HepG2 (cell line): ENCODE measurements around the gene FANCF. TPM values are rescaled to one million over a fixed set of nuclear protein-coding genes. Genes with fewer than 3 reads are reported as not detected.
A peak's percentile ranks its signal among the peaks of the same experiment; 100 is the strongest.

Experiments
- AGO1 ChIP-seq: fragments of 200-400 bp; formaldehyde crosslinking; IDR thresholded peaks from 2 replicates; pipeline ENCODE4 v1.6.1; 2017; ENCODE audit warnings: mild to moderate bottlenecking, low read depth, low read length, moderate library complexity; ENCODE audit not compliant: poor library complexity, severe bottlenecking
- ASH2L ChIP-seq: fragments of 300-600, 200-600 bp; sonication (generic); IDR thresholded peaks from 2 replicates; pipeline ENCODE4 v1.7.0; 2017; ENCODE audit warnings: low read depth, mild to moderate bottlenecking, moderate library complexity, mixed read lengths, low read length; ENCODE audit not compliant: insufficient read length
- DMAP1 ChIP-seq: IDR thresholded peaks from 2 replicates; pipeline ENCODE4 v1.6.1; 2016
- HDAC2 ChIP-seq: sonication (generic); formaldehyde crosslinking; IDR thresholded peaks from 2 replicates; pipeline ENCODE4 v1.4.0; 2020; ENCODE audit warnings: missing genetic modification reagents
- JARID2 ChIP-seq: sonication (generic); formaldehyde crosslinking; IDR thresholded peaks from 2 replicates; pipeline ENCODE4 v1.8.1; 2023; ENCODE audit warnings: missing genetic modification reagents, inconsistent platforms; ENCODE audit not compliant: insufficient replicate concordance
- KLF6 ChIP-seq: IDR thresholded peaks from 2 replicates; pipeline ENCODE4 v1.8.0; 2016; ENCODE audit warnings: missing biosample characterization, missing genetic modification reagents
- NFE2L1 ChIP-seq: sonication (generic); formaldehyde crosslinking; IDR thresholded peaks from 2 replicates; pipeline ENCODE4 v1.4.0; 2020; ENCODE audit warnings: missing genetic modification reagents, mild to moderate bottlenecking, borderline replicate concordance
- SAP130 ChIP-seq: IDR thresholded peaks from 2 replicates; pipeline ENCODE4 v1.6.1; 2016; ENCODE audit warnings: low read depth
- SNRNP70 ChIP-seq: fragments of 200-400 bp; formaldehyde crosslinking; IDR thresholded peaks from 2 replicates; pipeline ENCODE4 v1.6.1; 2017; ENCODE audit warnings: mild to moderate bottlenecking, low read depth, low read length, moderate library complexity
- SP2 ChIP-seq: sonication (generic); formaldehyde crosslinking; IDR thresholded peaks from 2 replicates; pipeline ENCODE4 v1.5.1; 2020; ENCODE audit warnings: mild to moderate bottlenecking, missing genetic modification reagents
- ZFP41 ChIP-seq: sonication (generic); formaldehyde crosslinking; IDR thresholded peaks from 2 replicates; pipeline ENCODE4 v1.4.0; 2020; ENCODE audit warnings: mild to moderate bottlenecking, missing genetic modification reagents, borderline replicate concordance
- ZFX ChIP-seq: sonication (generic); formaldehyde crosslinking; IDR thresholded peaks from 2 replicates; pipeline ENCODE4 v1.4.0; 2020; ENCODE audit warnings: mild to moderate bottlenecking, low read depth, missing genetic modification reagents, moderate library complexity
- ZNF703 ChIP-seq: sonication (generic); formaldehyde crosslinking; IDR thresholded peaks from 2 replicates; pipeline ENCODE4 v1.5.1; 2020; ENCODE audit warnings: missing genetic modification reagents, mild to moderate bottlenecking, moderate library complexity, borderline replicate concordance
- polyA plus RNA-seq, 8 experiments: library from polyadenylated mRNA; depleted of rRNA in 3 of 8; stranded (reverse) in 7 of 8; unstranded in 1 of 8; fragments of >200 nt; fragmentation: Illumina TruSeq in 4 of 8; extraction: Trizol in 4 of 8; gene quantifications; 2 replicates each; pipeline versions ENCODE4 v1.2.1 to v1.2.3, GENCODE V29; 2011 to 2016; ENCODE audit warnings: low read depth in 4 of 8, missing spikeins in 1 of 8, mixed read lengths in 1 of 8; ENCODE audit not compliant: insufficient read depth in 1 of 8
- total RNA-seq, 5 experiments: library from RNA; depleted of rRNA; stranded (reverse); fragments of >200 nt; fragmentation: Illumina TruSeq; extraction: Trizol; gene quantifications; 2 replicates each; pipeline ENCODE4 v1.2.3, GENCODE V29; 2016; ENCODE audit warnings: low read depth in 1 of 5
- TF ChIP-seq, protein P1 (sequence below): sonication (generic); formaldehyde crosslinking; IDR thresholded peaks from 2 replicates; pipeline ENCODE4 v1.5.0; 2020; ENCODE audit warnings: mild to moderate bottlenecking, missing genetic modification reagents, borderline replicate concordance
- TF ChIP-seq, protein P2 (sequence below): sonication (generic); formaldehyde crosslinking; conservative IDR thresholded peaks from 2 replicates; pipeline ENCODE4 v1.8.1; 2023; ENCODE audit warnings: missing genetic modification reagents
- TF ChIP-seq, protein P3 (sequence below): sonication (generic); formaldehyde crosslinking; IDR thresholded peaks from 2 replicates; pipeline ENCODE4 v1.8.1; 2023; ENCODE audit warnings: mild to moderate bottlenecking, inconsistent platforms, moderate library complexity, missing genetic modification reagents, borderline replicate concordance

Gene FANCF
- total and polyA plus RNA-seq, 2 of the 13 experiments (the other 11 are each of a cell fraction or from before 2014, with no cell fraction given), result 2.5 to 9.7 TPM

DNA sequence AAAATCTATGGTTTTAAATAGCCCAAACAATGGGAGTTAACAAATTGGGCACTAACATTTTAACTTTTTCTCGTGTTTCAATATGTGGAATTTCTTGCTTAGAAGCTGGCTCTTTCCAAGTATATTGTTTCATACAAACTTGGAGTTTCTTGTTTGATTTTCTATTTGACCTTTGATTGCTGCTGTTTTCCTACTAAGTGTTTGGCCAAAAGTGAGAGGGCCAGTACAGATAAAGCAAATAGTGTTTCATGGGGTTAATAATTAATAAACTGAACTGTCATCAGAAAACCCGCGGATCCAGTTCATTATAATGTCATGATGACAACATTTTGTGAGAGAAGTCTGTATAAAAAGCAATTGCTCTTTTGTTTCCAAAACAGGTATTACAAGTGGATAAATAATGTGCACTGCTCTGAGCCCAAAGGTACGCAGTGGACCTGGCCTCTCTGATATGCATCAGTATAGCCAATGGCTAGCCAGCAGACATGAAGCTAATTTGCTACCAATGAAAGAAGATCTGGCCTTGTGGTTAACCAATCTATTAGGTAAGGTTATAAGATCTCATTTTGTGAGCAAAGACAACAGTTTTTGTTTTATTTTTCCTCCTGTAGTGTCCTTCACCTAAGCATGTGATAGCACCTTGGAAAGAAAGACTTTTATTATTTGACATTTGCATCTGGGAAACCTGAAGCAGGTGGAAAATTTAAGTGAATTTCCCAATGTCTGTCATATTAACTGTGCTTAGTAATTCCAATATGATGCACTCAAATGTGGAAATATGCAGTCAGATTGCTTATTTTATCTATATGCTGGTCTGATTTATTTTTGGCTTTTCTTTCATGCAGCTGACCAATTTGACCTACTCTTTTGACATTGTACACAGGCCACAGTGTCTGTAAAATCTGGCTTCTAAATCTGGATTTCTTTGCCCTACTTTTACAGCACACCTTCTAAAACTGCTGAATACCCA, 49.1 kb upstream of the FANCF start (continued):
- no peak for TF ChIP-seq ZNF703
- TF ChIP-seq ZFP41 (CRISPR knock-in tag), result no peak
- TF ChIP-seq SAP130 (CRISPR knock-in tag), result 0 out of 2 replicates have a peak, but pooled peaks have one; percentile 16
- peak; percentile 28; the same call in 1 of the 2 replicates for TF ChIP-seq ZFX
- no peak for TF ChIP-seq KLF6 (CRISPR knock-in tag)
- no peak; the same call in 1 of the 2 replicates for TF ChIP-seq HDAC2
- TF ChIP-seq, protein P1, sequence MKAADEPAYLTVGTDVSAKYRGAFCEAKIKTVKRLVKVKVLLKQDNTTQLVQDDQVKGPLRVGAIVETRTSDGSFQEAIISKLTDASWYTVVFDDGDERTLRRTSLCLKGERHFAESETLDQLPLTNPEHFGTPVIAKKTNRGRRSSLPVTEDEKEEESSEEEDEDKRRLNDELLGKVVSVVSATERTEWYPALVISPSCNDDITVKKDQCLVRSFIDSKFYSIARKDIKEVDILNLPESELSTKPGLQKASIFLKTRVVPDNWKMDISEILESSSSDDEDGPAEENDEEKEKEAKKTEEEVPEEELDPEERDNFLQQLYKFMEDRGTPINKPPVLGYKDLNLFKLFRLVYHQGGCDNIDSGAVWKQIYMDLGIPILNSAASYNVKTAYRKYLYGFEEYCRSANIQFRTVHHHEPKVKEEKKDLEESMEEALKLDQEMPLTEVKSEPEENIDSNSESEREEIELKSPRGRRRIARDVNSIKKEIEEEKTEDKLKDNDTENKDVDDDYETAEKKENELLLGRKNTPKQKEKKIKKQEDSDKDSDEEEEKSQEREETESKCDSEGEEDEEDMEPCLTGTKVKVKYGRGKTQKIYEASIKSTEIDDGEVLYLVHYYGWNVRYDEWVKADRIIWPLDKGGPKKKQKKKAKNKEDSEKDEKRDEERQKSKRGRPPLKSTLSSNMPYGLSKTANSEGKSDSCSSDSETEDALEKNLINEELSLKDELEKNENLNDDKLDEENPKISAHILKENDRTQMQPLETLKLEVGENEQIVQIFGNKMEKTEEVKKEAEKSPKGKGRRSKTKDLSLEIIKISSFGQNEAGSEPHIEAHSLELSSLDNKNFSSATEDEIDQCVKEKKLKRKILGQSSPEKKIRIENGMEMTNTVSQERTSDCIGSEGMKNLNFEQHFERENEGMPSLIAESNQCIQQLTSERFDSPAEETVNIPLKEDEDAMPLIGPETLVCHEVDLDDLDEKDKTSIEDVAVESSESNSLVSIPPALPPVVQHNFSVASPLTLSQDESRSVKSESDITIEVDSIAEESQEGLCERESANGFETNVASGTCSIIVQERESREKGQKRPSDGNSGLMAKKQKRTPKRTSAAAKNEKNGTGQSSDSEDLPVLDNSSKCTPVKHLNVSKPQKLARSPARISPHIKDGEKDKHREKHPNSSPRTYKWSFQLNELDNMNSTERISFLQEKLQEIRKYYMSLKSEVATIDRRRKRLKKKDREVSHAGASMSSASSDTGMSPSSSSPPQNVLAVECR, result no peak; the same call in 1 of the 2 replicates
- TF ChIP-seq NFE2L1, result no peak
- no peak for TF ChIP-seq SNRNP70
- TF ChIP-seq DMAP1, result 0 out of 2 replicates have a peak, but pooled peaks have one; percentile 38
- peak; percentile 94 for TF ChIP-seq ASH2L
- TF ChIP-seq, protein P2, sequence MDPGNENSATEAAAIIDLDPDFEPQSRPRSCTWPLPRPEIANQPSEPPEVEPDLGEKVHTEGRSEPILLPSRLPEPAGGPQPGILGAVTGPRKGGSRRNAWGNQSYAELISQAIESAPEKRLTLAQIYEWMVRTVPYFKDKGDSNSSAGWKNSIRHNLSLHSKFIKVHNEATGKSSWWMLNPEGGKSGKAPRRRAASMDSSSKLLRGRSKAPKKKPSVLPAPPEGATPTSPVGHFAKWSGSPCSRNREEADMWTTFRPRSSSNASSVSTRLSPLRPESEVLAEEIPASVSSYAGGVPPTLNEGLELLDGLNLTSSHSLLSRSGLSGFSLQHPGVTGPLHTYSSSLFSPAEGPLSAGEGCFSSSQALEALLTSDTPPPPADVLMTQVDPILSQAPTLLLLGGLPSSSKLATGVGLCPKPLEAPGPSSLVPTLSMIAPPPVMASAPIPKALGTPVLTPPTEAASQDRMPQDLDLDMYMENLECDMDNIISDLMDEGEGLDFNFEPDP (CRISPR knock-in tag), result no peak
- TF ChIP-seq JARID2 (CRISPR knock-in tag), result no peak
- no peak for TF ChIP-seq SP2
- TF ChIP-seq, protein P3, sequence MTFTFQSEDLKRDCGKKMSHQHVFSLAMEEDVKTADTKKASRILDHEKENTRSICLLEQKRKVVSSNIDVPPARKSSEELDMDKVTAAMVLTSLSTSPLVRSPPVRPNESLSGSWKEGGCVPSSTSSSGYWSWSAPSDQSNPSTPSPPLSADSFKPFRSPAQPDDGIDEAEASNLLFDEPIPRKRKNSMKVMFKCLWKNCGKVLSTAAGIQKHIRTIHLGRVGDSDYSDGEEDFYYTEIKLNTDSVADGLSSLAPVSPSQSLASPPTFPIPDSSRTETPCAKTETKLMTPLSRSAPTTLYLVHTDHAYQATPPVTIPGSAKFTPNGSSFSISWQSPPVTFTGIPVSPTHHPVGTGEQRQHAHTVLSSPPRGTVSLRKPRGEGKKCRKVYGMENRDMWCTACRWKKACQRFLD, result no peak
- no peak for TF ChIP-seq AGO1
